ENCODE results near the gene SF1. TPM values are rescaled to one million over a fixed set of nuclear protein-coding genes. Genes with fewer than 3 reads are reported as not detected.

Gene SF1
- total RNA-seq, 1 donor from 2014 or later, result 269 TPM

GRCh38 chr11:64763526-64764039 is 14.8 kb downstream of the SF1 start:
- ATAC-seq (no peak), DNase-seq (no peak)
- H3K4me3 ChIP-seq, result no peak overlapping the region
- H3K4me1 ChIP-seq, result peaks cover 51% of the 10 kb centered on the region
- TF ChIP-seq CTCF (IDR thresholded peaks at IDR 0.05), result no peak
- H3K9me3 ChIP-seq, result no peaks in the 10 kb centered on the region
- peaks cover 67% of the 10 kb centered on the region for H3K36me3 ChIP-seq
- intact Hi-C loops (cut with DNase I), result no loop called here
- H3K27me3 ChIP-seq (ENCODE audit: low read depth), result no peaks in the 10 kb centered on the region
- H3K27ac ChIP-seq, result peak overlapping the region; percentile 47

- H3K36me3 ChIP-seq, result peaks cover 61% of the 10 kb centered on the region
- H3K27me3 ChIP-seq (ENCODE audit: low read depth), result no peaks in the 10 kb centered on the region
- H3K27ac ChIP-seq, result peak overlapping the region; percentile 47
- intact Hi-C loops (cut with DNase I), result no loop called here
- ATAC-seq (no peak), DNase-seq (no peak)
- no peak overlapping the region for H3K4me3 ChIP-seq
- peaks cover 46% of the 10 kb centered on the region for H3K4me1 ChIP-seq
- H3K9me3 ChIP-seq, result no peaks in the 10 kb centered on the region
- TF ChIP-seq CTCF (IDR thresholded peaks at IDR 0.05), result no peak
These were observed 15.4 kb downstream of the SF1 start for GRCh38 chr11:64762674-64763525.

- Histone ChIP-seq H3K36me3 (peaks cover 54% of the 10 kb centered on the region), H3K27me3 (ENCODE audit: low read depth) (no peaks in the 10 kb centered on the region), H3K9me3 (no peaks in the 10 kb centered on the region), H3K27ac (no peak overlapping the region), H3K4me1 (peaks cover 40% of the 10 kb centered on the region), H3K4me3 (no peak overlapping the region)
- DNase-seq (no peak), ATAC-seq (no peak)
- no peak for TF ChIP-seq CTCF (IDR thresholded peaks at IDR 0.05)
- intact Hi-C loops (cut with DNase I), result no loop called here
These were observed 16.1 kb downstream of the SF1 start for GRCh38 chr11:64762277-64762673.

- Histone ChIP-seq H3K27ac (peak overlapping the region; percentile 53), H3K9me3 (no peaks in the 10 kb centered on the region), H3K36me3 (peaks cover 41% of the 10 kb centered on the region), H3K27me3 (ENCODE audit: low read depth) (no peaks in the 10 kb centered on the region), H3K4me1 (peaks cover 38% of the 10 kb centered on the region), H3K4me3 (no peak overlapping the region)
- intact Hi-C loops (cut with DNase I), result no loop called here
- no peak for ATAC-seq
- no peak for DNase-seq
- no peak for TF ChIP-seq CTCF (IDR thresholded peaks at IDR 0.05)
These were observed 17.5 kb downstream of the SF1 start for GRCh38 chr11:64760759-64761420.

- Histone ChIP-seq H3K27me3 (ENCODE audit: low read depth) (no peaks in the 10 kb centered on the region), H3K27ac (peak within 1 kb of the TSS; percentile 53), H3K4me3 (peak within 1 kb of the TSS; percentile 21), H3K9me3 (no peaks in the 10 kb centered on the region), H3K36me3 (peaks cover 32% of the 10 kb centered on the region), H3K4me1 (peaks cover 38% of the 10 kb centered on the region)
- peak; percentile 52 to 59 for ATAC-seq
- intact Hi-C loops (cut with DNase I), result no loop called here
- no peak for DNase-seq
- no peak for TF ChIP-seq CTCF (IDR thresholded peaks at IDR 0.05)
These were observed 18.3 kb downstream of the SF1 start, which contains the start of gene PYGM for GRCh38 chr11:64759722-64760719. PYGM (minus strand) TSS chr11:64759974; CDS start chr11:64759898, 76 bp downstream.
